Measurements from ENCODE around the gene SMIM20.

DNA sequence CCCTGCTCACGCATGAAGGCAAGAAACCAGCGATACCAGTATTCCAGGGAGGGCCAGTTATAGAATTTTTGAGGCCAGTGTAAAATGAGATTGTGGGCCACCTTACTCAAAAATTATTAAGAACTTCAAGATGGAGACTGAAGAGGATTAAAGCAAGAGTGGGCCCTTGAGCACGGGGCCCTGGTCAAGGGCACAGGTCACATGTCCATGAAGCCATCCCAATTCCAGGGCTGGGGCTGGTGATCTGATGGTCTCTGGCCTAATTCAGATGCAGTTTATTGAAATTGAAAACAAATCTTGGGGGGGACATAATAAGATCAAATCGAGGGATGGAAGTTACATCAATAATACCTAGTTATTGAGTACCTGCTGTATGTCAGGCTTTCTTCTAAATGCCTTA is 58.3 kb downstream of the SMIM20 start:
- TF ChIP-seq, protein P1, sequence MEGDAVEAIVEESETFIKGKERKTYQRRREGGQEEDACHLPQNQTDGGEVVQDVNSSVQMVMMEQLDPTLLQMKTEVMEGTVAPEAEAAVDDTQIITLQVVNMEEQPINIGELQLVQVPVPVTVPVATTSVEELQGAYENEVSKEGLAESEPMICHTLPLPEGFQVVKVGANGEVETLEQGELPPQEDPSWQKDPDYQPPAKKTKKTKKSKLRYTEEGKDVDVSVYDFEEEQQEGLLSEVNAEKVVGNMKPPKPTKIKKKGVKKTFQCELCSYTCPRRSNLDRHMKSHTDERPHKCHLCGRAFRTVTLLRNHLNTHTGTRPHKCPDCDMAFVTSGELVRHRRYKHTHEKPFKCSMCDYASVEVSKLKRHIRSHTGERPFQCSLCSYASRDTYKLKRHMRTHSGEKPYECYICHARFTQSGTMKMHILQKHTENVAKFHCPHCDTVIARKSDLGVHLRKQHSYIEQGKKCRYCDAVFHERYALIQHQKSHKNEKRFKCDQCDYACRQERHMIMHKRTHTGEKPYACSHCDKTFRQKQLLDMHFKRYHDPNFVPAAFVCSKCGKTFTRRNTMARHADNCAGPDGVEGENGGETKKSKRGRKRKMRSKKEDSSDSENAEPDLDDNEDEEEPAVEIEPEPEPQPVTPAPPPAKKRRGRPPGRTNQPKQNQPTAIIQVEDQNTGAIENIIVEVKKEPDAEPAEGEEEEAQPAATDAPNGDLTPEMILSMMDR (IDR thresholded peaks at IDR 0.05), result no peak
- no peak for TF ChIP-seq POLR2A (IDR thresholded peaks at IDR 0.05)
